Cardiac fibroblast (primary cell): ENCODE data around the gene HS3ST5.

Experiments
- DNase-seq, 2 donors: peaks; one replicate each; pipeline versions ENCODE4 v3.0.0 to v3.0.0-alpha.2; 2010; ENCODE audit warnings: low read depth in 2 of 2
- H3K4me3 ChIP-seq, 2 donors: replicated peaks in 1 of 2; 1 replicate in 1 of 2; 2 replicates in 1 of 2; pipeline ENCODE4 v1.5.1; 2011; ENCODE audit warnings: low read depth in 2 of 2, low read length in 2 of 2, mild to moderate bottlenecking in 2 of 2, moderate library complexity in 1 of 2
- TF ChIP-seq, protein P1 (sequence below): IDR thresholded peaks from one replicate; pipeline ENCODE4 v1.5.1; 2011; ENCODE audit warnings: low read depth, mild to moderate bottlenecking, low read length, inconsistent platforms

Gene HS3ST5, protein sequence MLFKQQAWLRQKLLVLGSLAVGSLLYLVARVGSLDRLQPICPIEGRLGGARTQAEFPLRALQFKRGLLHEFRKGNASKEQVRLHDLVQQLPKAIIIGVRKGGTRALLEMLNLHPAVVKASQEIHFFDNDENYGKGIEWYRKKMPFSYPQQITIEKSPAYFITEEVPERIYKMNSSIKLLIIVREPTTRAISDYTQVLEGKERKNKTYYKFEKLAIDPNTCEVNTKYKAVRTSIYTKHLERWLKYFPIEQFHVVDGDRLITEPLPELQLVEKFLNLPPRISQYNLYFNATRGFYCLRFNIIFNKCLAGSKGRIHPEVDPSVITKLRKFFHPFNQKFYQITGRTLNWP

DNA sequence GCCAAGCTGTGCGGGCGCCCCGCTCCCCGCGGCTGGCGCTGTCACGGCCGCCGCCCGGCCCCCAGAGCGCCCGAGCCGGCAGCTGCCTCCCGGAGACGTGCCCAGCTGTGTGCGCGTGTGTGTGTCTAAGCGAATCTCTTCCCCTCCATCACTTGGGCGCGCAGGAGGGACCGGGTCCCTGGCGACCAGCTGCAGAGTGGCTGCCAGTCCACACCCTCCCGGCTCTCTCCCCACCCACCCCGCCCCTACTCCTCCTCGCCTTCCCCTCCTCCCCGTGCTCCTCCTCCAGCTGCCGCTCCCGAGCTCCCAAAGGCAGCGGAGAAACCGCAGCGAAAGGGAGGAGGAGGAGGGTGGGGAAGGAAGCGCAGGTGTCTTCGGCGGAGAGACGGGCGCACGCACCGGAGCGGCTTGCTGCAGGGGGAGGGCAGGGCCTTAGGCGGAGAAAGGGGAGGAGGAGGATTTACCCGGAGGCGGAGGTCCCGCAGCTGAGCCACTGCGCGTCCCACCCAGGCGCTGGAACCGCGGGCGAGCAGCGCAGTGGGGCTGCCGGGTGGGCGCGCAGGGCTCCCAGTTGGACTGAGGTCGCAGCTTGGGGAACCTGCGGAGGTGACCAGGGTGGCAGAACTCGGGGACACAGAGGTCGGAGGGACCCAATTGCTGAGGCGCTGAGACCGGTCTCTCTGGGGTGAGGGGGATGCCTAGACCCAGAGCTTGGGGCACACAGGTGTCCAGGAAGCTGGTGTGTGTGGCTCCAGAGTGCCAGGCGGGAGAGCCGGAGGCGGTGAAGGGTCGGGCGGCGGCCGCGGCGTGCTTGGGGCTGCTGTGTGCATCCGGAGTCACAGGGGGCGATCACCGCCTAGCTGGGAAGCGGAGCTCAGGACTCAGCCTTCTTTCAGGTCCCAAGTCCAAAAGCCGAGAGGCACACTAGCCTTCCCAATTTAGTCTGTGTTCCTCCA lies at the start of gene HS3ST5:
Gene HS3ST5, minus strand, starts transcription at position 198 of the 956 bp plus-strand sequence. CDS start 280,178 bp downstream, outside the sequence.
- H3K4me3 ChIP-seq = peak within 1 kb of the TSS; percentile 34 to 46
- DNase-seq = peak; percentile 7 to 13
- TF ChIP-seq, protein P1, sequence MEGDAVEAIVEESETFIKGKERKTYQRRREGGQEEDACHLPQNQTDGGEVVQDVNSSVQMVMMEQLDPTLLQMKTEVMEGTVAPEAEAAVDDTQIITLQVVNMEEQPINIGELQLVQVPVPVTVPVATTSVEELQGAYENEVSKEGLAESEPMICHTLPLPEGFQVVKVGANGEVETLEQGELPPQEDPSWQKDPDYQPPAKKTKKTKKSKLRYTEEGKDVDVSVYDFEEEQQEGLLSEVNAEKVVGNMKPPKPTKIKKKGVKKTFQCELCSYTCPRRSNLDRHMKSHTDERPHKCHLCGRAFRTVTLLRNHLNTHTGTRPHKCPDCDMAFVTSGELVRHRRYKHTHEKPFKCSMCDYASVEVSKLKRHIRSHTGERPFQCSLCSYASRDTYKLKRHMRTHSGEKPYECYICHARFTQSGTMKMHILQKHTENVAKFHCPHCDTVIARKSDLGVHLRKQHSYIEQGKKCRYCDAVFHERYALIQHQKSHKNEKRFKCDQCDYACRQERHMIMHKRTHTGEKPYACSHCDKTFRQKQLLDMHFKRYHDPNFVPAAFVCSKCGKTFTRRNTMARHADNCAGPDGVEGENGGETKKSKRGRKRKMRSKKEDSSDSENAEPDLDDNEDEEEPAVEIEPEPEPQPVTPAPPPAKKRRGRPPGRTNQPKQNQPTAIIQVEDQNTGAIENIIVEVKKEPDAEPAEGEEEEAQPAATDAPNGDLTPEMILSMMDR = no peak

DNA sequence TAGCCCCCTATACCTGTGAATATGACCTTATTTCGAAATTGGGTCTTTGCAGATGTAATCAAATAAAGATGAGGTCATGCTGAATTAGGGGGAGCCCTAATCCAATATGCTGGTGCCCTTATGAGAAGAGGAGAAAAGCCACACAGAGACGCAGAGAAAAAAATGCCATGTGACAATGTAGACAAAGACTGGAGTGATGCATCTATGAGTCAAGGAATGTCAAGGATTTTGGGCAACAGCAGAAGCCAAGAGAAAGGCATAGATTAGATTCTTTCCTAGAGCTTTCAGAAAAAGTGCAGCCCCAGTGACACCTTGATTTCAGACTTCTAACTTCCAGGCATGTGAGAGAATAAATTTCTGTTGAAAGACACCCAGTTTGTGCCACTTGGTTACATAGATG lies 47.4 kb upstream of the HS3ST5 start:
- no peak overlapping the region for H3K4me3 ChIP-seq
- no peak for DNase-seq
- TF ChIP-seq, protein P1 = no peak

DNA sequence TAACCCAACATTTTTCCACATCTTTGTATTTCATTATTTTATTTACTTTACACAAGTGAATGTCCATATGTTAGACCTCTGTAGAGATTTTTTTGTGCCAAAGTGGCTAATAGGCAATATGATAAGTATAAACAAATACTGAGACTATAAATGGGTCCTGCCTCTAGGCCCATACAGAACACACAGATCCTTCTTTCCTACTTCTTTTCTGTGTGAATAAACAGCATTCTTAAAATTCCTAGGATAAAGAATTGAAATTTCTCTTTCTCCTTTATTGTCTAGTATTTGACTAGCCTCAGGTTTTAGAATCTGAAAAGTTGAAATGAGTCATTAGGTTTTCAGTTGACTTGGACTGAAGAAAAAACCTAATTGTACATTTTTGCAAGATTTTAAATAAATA lies 46.3 kb upstream of the HS3ST5 start:
- TF ChIP-seq, protein P1 = no peak
- DNase-seq = no peak
- no peak overlapping the region for H3K4me3 ChIP-seq

DNA sequence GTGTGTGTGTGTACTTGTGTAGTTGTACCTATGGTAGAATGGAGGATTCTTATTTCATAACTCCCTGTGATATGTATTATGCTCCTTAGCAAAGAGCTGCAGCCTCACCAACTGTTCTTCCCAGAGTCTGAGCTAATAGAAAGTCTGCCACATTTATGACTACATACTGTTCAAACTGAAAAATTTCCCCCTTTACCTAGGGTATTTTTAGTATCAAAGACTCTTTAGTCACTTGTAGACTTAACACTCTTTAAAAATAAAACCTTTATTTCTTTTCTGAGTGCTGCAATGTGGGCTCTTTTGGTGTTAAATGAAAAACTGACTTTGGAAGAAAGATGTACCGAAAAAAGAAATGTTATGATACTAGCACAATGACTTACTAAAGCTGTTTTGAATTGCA lies 39.6 kb upstream of the HS3ST5 start:
- DNase-seq = no peak
- TF ChIP-seq, protein P1 = no peak
- no peak overlapping the region for H3K4me3 ChIP-seq

DNA sequence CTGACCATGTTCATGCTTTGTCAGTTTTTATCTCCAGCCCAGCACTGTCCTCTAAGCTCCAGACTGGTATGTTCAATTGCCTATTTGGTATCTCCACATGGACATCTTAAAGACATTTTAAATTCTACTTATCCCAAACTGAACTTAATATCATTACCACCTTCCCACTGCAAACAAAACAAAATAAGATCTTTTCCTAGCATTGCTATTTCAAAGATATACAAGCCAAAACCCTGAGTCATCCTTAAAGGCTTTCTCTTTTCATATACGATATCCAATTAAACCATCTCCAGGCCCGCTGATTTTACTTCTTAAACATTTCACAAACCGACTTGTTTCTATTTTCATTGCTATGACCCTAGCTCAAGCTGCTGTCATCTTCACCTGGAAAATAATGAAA lies 35.1 kb upstream of the HS3ST5 start:
- no peak for DNase-seq
- TF ChIP-seq, protein P1 = no peak
- H3K4me3 ChIP-seq = no peak overlapping the region

DNA sequence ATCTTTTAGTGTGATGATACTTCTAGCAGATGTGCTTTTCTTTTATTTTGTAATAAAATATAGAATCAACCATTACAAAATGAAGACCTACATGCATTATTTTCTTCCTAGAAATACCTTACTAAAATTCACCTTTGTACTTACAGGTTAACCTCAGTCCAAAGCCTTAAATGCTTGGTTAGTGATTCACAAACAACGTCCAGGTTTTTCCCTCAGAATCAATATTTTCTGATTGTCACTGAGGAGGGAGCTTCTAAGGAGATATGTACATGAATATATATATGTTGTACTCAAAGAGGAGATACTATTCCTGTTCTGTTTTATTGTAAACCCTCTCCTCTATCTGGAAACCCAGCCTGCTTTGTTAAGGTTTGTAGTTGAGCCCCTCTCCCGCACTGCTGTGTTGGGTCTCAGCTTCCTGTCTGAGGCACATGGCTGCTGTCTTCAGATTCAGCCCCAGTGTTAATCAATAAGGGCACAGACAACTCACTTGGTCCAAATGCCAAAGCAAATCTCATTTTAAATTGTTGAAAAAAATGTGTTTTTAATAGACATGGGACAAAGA lies 33.9 kb upstream of the HS3ST5 start:
- TF ChIP-seq, protein P1 = no peak
- no peak overlapping the region for H3K4me3 ChIP-seq
- DNase-seq = no peak
